ENCODE measurements around the gene EMILIN1.

Gene EMILIN1

DNA sequence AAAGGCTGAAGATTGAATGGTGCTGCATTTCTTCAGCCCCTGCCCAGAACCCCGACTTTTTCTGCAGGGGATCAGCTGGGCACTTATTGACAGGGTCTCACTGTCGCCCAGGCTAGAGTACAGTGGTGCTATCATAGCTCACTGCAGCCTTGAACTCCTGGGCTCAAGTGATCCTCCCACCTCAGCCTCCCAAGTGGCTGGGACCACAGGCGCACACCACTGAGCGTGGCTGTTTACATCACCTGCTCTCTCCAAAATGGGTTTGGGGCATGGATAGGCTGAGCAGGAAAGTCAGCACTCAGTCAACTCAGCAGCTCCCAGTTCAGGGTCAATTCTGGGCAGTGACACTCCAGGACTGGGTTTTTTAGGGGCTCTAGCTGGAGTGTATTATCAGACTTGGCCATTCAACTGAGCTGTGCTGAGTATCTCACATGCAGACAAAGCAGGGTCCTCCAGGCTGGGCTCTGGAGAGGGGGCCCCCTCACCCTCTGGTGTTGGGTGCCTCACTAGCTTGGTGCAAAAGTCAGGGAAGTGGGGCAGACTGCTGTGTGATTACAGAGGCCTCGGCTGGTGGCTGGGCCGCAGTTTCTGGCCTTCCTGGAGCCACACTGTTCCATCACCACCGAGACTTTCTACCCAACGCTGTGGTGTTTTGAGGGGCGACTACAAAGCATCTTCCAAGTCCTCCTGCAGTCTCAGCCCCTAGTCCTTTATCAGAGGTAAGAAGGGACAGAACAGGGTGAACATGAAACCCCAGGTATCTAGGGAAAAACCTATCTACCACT, 49.7 kb downstream of the EMILIN1 start:
- DNase-seq: no peak

DNA sequence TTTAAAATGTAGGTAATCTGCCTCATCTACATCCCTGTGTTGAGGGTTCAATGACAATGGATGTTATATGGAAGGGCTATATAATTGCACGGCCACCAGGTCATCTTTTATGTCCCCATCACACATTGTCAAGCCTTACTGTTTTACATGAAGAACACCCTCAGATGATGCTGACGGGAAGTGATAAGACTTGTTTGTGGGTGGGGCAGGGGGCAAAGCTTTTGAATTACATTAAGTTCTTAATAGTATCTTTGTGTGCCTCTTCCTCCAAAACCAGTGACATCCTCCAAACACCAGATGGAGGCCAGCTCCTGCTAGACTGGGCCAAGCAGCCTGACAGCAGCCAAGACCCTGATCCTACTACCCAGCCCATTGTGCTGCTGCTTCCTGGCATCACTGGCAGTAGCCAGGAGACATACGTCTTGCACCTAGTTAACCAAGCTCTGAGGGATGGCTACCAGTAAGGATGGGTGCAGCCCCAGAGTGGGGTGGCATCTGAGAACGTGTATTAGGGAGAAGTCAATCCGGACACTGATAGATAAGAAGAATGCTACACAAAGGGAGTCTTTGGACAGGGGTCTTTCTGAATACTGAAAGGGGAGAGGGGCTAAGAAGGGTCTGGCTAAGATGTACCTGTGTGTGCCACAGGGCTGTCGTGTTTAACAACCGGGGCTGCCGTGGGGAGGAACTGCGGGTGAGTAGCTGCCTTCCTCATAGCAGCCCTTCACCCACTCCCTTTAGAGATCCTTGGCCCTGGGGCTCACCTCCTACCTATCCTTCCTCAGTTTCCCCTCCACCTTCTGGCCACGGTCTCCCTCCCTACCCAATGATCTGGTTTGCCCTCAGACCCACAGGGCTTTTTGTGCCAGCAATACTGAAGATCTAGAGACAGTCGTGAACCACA, 50.5 kb downstream of the EMILIN1 start:
- no peak for DNase-seq

DNA sequence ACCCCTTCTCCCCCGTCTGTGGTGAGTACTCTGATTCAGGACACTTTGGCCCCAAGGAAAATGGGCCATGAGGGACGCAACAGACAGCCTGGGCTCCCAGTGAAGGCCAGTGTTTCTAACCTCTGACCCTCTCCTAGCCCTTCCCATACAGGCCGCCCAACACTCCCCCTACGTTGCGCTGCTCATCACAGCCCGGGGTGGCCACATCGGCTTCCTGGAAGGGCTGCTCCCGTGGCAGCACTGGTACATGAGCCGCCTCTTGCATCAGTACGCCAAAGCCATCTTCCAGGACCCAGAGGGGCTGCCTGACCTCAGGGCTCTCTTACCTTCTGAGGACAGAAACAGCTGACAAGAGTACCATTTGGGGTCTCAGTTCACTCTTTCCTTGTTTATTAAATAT, 52.0 kb downstream of the EMILIN1 start:
- no peak for DNase-seq

DNA sequence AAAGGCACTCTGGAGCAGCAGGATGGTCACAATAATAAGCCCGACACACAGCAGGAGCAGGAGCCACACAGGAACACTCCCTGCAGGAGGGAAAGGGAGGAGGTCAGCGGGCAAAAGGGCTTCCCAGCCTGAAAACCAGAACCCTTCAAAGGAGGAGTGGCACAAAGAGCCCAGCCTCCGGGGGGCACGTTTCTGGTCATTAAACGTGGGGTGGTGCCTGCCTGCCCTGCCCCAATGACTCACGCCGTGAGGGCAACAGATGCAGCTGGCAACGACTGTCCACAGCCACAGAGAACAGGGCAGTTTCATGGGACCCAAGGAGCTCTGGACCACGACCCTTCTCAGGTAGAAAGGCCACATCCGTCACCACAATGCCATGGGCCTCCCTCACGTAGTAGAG, 53.0 kb downstream of the EMILIN1 start:
- no peak for DNase-seq

DNA sequence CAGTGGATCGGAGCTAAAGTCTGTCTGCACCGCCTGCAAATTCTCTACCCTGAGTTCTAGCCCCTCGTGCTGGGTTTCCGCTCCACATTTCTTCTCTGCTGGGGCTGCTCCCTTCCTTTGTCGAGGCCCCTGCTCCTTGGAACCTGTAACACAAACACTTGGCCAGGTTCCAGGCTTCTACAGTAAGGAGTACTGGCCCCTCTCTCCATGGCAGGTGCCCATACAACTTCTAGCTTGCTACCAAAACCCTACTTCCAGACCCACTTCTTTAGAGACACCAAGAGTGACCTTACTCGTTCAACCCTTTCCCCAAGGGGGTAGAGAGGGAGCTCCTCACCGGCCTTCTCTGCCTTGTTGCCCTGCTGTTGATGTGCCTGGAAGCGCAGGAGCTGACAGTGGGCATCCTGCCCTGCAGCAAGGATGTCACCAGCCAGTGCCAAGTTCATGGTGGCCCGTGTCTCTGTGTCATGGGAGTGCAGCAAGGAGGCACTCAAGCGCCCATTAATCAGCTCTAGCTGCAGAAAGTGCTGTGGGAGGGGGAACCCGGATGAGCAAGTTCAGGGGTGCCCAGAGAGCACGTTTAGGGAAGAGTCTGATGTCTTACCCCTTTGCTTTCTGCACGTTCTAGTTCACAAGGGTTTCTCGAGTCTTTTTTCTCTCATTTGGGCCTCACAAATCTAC, 54.9 kb downstream of the EMILIN1 start:
- DNase-seq: no peak

DNA sequence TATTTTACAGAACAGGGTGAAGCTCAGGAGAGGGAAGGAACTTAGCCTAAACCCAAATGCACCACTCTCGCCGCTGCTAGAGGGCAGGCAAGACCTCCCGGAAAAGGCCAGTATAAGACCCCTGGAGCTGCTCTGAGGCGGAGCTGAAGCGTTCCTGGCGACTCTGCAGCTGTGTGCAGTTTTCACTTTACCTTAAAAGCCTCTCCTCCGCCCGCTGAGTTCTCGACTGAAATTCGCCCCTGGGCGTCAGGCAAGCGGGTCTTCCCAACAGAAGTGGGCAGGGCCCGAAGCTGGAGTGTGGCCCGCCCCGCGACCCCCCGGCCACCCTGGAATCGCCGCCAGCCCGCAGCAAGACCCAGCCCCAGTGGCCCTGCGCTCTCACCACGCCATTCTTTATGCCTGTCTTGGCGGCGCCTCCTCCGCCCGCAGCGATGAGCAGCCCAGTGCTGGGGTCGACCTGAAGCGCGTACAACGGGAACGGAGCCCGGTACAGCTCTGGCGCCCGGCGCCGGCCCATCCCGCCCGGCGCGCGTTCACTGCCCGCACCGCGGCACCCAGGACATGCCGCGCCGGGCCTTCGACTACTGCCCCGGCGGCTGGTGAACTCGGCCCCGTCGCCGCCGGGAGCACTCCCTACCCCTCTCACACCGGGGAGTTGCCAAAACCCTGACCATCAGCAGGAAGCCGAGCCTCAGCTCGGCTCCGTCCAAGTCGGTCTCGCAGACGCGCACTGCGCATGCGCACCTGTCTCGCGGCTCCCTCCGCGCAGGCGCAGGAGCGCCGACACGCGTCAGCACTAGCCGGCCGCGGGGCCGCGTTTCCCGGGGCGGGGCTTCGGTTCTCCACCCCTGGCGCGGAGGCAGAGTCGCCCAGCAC, 55.7 kb downstream of the EMILIN1 start, which contains the start of gene PREB:
Gene PREB, minus strand, starts transcription at position 732 of the 876 bp plus-strand sequence. Its CDS starts 215 bp downstream, at position 517.
- DNase-seq: peak; percentile 98

DNA sequence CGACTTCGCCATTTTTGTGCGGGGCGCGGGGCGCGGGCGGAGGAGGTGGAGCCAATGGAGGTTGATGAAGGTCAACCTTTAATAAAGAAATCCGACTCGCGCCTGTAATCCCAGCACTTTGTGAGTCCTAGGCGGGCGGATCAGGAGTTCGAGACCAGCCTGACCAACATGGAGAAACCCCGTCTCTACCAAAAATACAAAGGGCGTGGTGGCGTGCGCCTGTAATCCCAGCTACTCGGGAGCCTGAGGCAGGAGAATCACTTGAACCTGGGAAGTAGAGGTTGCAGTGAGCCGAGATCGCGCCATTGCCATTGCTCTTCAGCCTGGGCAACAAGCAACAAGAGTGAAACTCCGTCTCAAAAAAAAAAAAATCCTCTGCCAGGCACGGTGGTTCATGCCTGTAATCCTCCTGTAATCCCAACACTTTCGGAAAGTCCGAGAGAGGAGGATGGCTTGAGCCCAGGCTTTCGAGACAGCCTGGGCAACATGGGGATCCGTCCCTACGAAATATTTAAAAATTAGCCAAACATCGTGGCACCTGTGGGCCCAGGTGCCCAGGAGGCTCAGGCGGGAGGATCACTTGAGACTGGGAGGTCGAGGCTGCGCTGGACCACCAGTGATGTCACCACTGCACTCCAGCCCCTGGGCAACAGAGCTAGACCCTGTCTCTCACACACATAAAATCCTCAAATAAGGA, 56.5 kb downstream of the EMILIN1 start:
- no peak for DNase-seq

DNA sequence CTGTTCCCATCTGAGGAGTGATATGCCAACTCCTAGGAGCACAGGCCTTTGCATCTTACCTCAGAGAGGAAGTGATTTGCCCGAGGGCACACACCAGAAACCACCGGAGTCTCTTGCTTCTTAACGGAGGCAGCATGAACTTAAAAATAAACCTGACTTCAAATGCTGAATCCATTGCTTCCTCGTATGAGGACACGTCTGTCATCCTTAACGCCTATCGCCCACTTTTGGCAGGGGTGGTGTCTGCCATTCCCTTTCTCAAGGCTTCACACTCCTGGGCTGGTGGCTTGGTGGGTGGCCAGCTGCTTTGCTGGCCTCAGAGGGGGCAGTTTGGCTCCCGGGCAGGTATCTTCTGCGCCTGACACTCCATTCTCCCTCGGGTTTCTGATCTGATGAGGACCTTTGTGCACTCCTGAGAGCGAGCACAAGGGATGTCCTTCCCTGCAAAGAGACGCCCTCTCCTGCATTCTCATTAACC, 57.1 kb downstream of the EMILIN1 start:
- no peak for DNase-seq
